GM20431 (cell line): ENCODE data around the gene USP3.

ENCODE experiments used
- in situ Hi-C: fragments of 300-500 bp; cut with MseI, MboI; formaldehyde crosslinking; loops from one replicate; pipeline ENCODE4 v1.15.0; 2020; ENCODE audit warnings: low sequenced_read_pairs; ENCODE audit not compliant: unreplicated experiment

The USP3 gene

DNA sequence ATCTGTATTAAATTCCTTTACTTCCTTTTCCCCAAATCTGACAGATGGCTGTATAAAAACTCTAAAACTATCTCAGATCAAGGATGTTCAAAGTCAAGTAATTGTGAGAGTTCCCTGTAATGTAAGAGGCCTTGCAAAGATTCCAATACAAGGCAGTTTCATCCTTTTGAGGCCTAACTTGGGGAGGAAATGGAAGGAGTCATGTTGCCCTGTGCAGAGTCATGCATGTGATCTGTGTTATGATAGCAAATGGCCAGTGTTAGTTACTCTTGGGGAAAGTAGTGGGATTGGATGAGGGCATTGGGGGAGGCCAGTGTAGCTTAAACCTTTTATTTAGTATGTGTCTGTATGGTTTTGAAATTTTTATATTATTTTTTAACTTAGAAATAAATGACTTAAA lies 69.1 kb downstream of the USP3 start:
- in situ Hi-C loops, result no loop called here

DNA sequence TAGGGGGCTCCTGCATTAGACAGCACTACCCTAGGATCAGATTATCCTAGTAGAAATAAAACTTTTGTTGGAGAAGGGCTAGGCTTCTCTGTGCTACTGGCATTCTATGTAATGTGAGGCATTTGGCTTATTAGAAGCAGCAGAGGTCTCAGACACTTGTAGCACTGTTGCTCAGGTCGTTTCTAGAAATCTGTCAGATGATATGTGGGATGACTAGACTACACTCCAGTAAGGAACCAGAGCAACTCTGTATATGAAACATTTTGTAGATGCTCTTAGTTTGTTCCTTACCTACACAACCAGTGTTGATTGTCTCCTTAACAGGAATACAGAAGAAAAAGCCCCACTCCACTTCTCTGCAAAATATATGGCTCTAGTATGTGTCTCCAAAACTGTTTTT lies 70.9 kb downstream of the USP3 start:
- in situ Hi-C loops, result no loop called here

DNA sequence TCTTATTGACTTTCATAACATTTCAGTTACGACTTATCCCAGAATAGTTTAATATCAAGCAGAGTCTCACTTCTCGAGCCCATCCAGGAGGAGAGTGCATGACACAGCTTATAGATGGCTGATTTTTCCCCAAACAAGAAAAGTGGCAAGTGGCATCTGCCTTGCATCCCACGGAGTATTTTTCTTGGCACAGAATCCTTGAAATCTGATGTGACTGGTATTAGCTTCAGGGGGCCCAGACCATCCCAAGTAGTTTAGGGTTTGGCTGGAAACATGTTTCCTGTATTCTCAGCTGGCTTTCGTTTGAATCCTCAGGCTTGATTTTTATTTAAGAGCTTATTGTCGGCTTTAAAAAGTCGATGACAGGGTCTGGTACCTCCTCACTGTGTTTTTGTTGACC lies 72.0 kb downstream of the USP3 start:
- in situ Hi-C loops, result no loop called here

DNA sequence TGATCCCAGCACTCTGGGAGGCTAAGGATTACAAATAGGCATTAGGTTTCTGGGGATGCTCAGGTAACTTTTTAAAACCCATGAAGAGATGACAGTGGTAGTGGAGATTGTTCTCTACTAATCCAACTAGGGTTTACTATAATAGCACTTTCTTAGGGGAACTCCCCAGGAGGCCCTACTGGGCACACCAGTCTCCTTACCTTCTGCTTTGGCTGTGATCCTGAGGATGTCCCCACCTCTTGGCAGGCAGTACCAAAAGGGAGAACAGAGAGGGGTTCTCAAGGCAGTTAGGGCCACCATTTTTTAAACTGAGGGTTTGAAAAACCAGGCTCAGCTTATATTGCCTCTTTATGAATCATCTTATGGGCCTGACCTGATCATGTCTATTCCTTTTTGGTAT lies 77.8 kb downstream of the USP3 start:
- in situ Hi-C loops, result no loop called here

DNA sequence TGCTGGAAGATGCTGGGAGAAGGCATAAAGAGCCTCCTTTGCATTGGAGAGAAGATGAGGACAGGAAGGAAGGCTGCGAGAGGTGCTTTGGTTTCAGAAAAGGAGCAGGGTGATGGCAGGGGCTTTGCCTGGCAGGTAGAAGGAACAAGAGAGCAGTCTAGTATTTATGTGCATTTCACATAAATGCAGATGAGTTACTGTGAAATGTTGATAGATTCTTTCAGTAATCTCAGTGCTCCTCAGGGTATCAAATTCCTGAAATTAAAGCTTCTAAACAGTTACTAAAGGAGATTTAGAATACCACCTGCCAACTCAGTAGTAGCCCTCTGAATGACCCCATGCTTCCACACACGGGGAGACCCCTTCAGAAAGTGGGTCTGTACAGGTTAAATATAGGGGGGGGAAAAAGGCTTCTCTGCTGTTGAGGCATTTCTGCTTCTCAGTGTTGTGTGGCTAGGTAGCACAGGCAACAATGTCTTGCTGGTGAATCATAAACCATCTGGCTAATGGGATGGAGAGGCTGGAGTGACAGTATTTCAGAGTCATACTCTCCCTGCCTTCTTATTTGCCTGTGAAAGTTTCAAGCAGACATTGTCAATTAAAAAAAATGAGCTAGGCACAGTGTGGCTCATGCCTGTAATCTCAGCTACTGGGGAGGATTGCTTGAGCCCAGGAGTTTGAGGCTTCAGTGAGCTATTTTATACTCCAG lies 78.5 kb downstream of the USP3 start:
- in situ Hi-C loops, result no loop called here

DNA sequence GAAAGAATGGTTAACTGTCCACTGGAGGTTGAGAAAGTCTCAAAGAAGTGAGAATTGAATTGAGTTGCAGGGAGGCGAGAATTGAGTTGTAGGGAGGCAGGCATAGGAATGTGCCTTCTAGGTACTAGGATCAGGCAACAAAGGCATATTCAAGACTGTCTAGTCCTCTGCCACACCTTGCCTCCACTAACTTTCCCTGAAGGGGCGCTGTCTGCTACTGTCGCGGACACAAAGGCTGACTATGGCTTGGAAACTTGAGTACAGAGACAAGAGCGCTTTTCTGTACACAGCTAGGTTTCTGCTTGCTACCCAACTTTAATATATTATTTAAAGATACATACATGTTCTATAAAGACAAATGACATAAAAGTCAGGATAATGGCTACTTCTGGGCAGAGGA lies 82.4 kb downstream of the USP3 start:
- in situ Hi-C loops, result no loop called here

DNA sequence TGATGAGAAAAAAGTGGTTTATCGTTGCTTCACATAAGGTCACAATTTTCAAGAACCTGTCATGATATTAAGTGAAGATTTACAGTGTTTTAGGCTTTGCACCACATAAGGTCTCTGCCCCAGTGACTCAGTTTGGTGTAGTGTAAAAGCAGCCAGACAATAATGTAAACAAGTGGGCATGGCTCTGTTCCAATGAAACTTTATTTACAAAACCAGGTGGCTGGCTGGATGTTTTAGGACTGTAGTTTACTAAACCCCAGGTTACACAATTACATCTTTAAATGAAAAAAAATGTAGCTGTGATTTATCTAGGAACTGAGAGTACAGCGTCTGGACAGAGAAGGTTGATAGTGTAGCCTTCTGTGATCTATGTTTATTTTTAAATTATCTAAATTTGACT lies 83.1 kb downstream of the USP3 start:
- in situ Hi-C loops, result no loop called here

DNA sequence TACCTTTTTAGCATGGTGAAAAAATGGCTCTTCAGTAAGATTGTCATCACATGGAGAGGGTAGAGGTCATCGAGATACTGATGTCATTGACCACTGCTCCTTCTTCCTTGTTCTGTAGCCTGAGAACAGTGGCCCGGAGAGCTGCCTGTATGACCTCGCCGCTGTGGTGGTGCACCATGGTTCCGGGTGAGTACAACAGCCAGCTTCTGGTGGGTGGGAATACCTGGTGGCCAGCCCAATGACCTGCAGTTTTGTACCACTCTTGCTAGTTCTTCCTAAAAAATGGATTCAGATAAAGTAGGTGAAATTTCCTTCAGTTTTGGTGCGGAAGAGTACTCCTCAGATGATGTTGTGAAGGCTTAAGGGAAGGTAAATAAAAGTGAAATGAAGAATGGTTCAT lies 84.4 kb downstream of the USP3 start:
- in situ Hi-C loops, result no loop called here

DNA sequence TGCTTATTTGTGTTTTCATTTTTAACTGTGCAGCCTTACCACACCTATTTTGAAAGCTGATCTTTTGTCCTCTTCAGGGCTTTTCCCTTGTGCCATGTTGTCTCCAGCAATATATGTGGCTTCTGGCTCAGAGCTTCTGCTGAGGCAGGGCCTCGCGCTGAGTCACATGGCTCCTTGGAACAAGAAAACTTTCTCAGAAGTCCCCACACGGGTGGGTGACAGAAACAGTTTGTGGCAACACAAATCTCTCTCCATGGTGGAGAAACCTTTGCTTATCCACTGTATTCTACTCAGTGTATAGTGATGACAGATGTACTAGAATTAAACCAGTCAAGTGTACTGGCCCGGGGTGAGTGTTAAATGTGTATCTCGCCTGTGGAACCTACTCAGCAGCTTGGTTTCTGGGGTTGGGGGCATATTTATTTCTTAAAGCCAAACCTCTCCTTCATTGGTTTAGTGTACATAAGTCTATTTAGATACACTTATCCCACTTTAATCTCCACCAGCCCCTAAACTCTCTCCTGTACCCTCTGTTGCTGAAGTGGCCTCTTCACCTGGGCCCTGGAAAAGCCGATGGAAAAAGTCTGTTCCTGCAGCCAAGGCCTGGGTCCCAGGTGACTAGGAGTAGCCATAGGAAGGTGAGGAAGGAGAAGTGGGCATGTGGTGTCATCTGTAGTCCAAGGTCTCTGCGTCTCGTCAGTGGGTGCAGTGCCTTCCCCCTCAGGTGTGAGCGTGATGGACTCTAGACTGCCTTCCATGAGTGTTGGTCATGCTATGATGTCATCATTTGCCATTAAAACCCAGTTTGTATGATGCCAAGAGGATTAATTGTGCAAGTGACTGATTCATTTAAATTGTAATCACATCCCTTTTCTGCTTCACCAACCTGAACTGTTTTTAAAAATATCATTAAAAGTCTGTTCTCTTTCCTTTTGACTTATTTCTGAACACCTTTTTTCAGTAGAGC lies 89.6 kb downstream of the USP3 start:
- in situ Hi-C loops, result no loop called here

DNA sequence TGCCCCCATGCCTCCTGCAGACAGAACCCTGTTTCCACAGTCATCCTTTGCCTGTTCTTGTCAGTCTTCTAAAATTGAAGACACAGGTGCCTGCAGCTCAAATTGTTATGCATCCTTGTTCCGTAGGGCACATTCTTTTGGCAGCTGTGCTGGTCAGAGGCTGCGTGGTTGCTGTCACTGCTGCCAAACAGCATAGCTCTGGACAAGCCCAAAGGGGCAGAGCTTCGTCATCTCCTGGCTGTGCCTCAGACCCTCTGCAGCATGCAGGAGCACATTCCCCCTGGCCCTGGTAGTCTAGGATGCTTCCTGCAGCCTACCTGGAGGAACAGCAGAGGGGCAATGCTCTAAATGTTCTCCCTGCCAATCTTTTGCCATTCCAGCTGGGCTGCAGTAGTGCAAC lies 90.7 kb downstream of the USP3 start:
- in situ Hi-C loops, result no loop called here

DNA sequence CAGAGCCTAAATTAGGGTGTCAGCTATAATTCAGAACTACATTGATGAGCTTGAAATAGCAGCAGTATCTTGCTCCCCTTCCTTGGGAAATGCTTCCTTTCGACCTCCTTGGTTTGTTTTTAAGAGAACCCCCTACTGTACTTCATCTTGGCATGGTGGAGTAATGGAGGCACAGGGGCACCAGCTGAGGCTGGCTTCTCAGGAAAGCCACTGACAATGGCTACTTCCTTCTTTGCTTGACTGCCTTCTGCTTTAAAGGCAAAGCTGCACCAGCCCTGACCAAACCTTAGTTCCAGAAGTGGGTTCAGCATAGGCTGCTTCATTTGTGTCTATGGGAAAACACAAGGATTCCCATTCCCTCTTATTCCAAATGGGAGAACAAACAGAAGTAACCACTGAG lies 91.3 kb downstream of the USP3 start:
- in situ Hi-C loops, result no loop called here

DNA sequence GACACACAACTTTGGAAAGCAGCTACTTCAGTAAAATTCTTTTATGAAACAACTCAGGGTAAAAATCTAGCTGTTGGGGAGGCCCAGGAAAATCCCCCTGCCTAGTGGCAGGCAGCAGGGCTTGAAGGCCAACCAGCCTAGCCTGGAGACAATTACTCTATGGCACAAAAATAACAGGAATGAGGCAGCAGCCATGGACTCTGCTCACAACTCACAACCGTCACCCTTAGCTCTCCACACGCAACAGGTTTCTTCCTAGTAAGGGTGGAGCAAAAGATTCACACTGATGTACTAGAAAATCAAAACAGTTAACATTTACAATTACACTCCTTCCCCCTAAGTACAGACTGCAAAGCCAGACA lies 92.3 kb downstream of the USP3 start:
- in situ Hi-C loops, result no loop called here

DNA sequence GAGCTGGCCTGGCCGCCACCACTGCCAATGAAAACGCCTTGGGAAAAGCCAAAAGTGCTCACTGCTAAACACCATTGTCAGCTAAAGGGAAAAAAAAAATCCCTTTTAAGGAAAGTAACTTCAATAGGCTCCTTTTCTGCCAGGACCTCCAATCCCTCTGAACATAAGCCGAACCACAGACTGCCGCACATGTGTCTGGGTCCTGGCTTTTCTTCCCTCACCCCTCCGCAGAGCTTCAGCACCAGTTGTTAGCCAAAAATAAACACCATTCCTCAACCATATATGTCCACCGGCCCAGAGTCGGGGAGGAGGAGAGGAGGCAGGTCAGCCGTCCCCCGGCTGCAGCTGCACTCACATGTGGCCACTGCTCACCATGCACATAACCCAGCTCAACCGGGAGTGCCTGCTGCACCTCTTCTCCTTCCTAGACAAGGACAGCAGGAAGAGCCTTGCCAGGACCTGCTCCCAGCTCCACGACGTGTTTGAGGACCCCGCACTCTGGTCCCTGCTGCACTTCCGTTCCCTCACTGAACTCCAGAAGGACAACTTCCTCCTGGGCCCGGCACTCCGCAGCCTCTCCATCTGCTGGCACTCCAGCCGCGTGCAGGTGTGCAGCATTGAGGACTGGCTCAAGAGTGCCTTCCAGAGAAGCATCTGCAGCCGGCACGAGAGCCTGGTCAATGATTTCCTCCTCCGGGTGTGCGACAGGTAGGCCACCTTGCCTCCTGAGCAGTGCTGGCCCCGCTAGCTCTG lies 92.8 kb downstream of the USP3 start, which contains the start of gene FBXL22:
Gene FBXL22, plus strand, starts transcription at position 350 of the 753 bp plus-strand sequence. Its CDS starts 6 bp downstream, at position 356.
- in situ Hi-C loops, result no loop called here

DNA sequence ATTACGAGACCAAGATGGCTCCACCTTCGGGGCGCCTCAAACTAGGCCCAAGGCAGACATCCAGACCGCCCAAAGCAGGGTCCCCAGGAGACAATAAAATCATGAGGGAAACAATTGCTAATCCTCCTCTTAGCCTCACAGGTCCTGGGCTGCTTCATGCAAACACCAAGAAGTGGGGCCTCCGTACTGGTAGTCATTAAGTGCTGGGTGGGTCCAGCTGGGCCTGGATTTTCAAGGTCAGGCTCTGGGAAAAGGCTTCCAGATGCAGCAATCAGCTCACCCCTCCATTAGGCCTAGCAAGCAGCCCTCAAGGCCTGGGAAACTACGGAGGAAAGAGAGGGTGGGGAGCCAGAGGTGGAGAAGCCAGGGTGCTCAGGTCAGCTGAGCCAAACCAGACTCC lies 93.4 kb downstream of the USP3 start:
- in situ Hi-C loops, result no loop called here

DNA sequence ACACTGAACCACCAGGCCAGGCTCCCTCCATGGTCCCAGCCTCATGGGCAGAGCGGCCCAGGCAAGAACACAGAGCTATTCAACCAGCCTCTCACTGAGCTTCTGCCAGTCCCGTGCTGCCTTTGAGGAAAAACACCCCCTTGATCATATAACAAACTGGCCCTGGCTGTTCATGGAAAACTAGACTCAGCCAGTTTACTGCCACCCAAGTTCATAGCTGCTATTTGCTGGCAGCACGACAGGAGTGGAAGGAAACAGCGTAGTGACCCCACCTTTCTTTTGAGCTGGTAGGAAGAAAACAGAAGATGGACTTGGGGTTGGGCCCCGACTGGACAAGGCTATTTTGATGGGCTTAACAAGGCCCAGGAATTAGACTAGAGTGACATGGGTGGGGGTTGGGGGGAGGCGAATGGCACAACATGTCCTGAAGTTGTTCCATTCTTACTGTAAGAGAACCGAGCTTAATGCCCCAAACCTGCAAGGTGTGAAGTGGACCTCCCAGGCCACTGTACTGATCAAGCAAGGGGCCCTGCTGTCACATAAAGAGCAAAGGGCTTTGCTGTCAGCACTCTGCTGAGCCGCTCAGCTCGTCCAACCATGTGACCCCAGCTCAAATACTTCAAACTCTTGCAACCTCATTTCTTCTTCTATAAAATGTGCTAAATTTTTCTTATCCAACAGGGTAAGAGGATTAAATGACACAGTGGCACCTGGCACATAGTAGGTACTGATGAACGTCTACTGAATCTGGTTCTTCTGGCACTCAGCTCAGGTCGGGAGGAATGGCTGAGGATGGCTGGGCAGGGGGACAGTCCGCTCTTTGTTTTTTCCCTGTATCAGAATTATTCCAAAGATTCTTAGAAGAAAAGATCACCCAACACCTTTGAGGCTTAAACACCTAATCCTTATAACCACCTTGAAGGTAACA lies 94.3 kb downstream of the USP3 start:
- in situ Hi-C loops, result no loop called here

DNA sequence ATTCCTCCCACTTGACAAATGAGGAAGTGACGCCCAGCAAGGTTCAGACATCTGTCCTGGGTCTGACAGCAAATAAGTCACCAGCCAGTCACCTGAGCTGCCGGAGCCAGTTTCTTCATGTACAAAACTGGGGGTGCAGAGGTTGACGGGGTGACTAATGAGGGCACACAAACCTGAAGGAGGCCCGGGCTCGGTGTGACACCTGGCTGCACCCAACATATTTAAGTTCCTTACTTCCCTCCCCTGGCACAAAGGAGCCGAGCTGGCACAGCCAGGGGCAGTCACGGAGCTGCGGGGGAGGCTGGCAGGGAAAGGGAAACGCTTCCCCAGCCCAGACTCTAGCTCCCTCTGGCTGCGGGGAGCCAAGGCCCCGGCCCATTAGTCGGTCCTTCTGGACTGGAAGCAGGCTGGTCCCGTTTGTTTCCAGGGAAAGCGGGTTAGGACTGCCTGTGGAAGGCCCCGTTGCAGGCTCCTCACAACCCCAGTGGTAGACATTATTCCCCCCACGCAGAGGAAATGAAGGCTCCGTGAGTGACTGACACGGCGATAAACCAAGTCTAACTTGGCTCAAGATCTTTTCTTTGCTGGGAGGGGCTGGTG lies 95.1 kb downstream of the USP3 start:
- in situ Hi-C loops, result no loop called here

DNA sequence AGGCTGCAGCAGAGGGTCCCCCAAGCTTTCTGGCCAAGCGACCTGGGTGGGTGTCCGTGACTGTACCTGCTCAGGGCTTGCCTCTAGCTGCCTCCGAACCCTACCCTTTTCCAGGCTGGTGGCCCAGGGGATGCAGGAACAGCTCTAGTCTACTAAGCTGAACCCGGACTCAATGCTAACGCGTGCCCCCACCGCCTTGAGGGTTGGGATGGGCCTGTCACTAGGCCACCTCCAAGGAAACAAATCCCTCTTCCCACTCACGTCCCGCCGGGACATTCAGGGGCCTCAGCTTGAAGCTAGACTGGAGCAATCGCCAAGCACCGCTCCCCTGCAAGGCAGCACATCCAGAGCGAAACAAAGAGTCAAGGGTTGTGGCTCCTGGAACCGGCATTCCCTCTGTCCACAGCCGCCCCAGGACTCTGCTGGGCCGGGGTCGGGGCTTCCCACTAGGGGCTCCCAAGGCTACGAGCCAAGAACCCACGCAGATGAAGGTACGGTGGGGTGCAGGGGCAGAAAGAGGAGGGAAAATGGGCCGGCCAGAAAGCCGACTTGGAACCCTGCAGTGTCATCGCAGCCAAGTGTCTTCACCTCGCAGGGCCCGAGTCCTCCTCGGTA lies 95.7 kb downstream of the USP3 start:
- in situ Hi-C loops, result loop anchor here (25.0 kb wide), 1 partner anchor 462 kb away; no protein-coding TSS in a partner anchor

DNA sequence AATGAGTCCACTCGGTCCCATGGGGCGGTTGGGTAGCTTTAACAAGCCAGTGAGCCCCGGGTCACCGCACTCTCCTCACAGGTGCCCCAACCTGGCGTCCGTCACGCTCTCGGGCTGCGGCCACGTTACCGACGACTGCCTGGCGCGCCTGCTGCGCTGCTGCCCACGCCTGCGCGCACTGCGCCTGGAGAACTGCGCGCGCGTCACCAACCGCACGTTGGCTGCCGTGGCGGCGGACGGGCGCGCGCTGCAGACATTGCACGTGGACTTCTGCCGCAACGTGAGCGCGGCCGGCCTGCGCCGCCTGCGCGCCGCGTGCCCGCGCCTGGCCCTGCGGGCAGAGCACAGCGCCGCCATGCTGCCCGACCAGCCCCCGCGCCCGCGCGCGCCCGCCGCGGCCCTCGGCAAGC lies 96.2 kb downstream of the USP3 start:
- in situ Hi-C loops, result loop anchor here (25.0 kb wide), 1 partner anchor 462 kb away; no protein-coding TSS in a partner anchor
